CD14-positive monocyte (primary cell): Measurements from ENCODE around the gene PREX1. TPM values are rescaled to one million over a fixed set of nuclear protein-coding genes. Genes with fewer than 3 reads are reported as not detected.
A peak's percentile ranks its signal among the peaks of the same experiment; 100 is the strongest.

Source experiments
- DNase-seq, 3 donors: peaks; one replicate each; pipeline ENCODE4 v3.0.0-alpha.2; 2011 to 2022
- H2AFZ ChIP-seq: 2 replicates; pipeline ENCODE4 v1.6.0; 2012; ENCODE audit warnings: mild to moderate bottlenecking, low read depth, low read length, inconsistent platforms; ENCODE audit not compliant: insufficient read depth, poor library complexity, severe bottlenecking
- H3K27ac ChIP-seq, 2 donors: 1 replicate in 1 of 2; 2 replicates in 1 of 2; pipeline ENCODE4 v1.5.1; 2012 to 2013; ENCODE audit warnings: low read length in 2 of 2, control low read depth in 1 of 2, inconsistent platforms in 1 of 2, low read depth in 1 of 2, mild to moderate bottlenecking in 1 of 2
- H3K27me3 ChIP-seq, 2 donors: one replicate each; pipeline versions ENCODE4 v1.6.0 to v1.6.1; 2011 to 2013; ENCODE audit warnings: low read length in 2 of 2; ENCODE audit not compliant: control insufficient read depth in 2 of 2, insufficient read depth in 2 of 2
- H3K36me3 ChIP-seq, 2 donors: replicated peaks in 1 of 2; 1 replicate in 1 of 2; 2 replicates in 1 of 2; pipeline versions ENCODE4 v1.5.1 to v1.6.1; 2012 to 2013; ENCODE audit warnings: low read length in 2 of 2, control low read depth in 1 of 2, inconsistent platforms in 1 of 2, mild to moderate bottlenecking in 1 of 2; ENCODE audit not compliant: insufficient read depth in 2 of 2, control insufficient read depth in 1 of 2
- H3K4me1 ChIP-seq, 2 donors: 1 replicate in 1 of 2; 2 replicates in 1 of 2; pipeline versions ENCODE4 v1.5.1 to v1.6.1; 2012 to 2013; ENCODE audit warnings: low read length in 2 of 2, control low read depth in 1 of 2, inconsistent platforms in 1 of 2, mild to moderate bottlenecking in 1 of 2, moderate library complexity in 1 of 2; ENCODE audit not compliant: insufficient read depth in 2 of 2, control insufficient read depth in 1 of 2
- H3K4me2 ChIP-seq: replicated peaks from 2 replicates; pipeline ENCODE3; 2012; ENCODE audit warnings: low read length, moderate library complexity, mild to moderate bottlenecking; ENCODE audit not compliant: poor library complexity, severe bottlenecking; ENCODE audit errors: extremely low read depth
- H3K4me3 ChIP-seq, 3 experiments: fragments of 200-600 bp in 1 of 3; sonication (generic) in 1 of 3; replicated peaks in 1 of 3; 1 replicate in 2 of 3; 2 replicates in 1 of 3; pipeline ENCODE4 v1.5.1; 2011 to 2013; ENCODE audit warnings: low read length in 3 of 3, mild to moderate bottlenecking in 3 of 3, control low read depth in 2 of 3, low read depth in 2 of 3, inconsistent platforms in 1 of 3, moderate library complexity in 1 of 3
- H3K79me2 ChIP-seq: 2 replicates; pipeline ENCODE4 v1.6.0; 2012; ENCODE audit warnings: mild to moderate bottlenecking, control low read depth, inconsistent platforms, low read length, moderate library complexity; ENCODE audit not compliant: insufficient read depth
- H3K9ac ChIP-seq: 2 replicates; pipeline ENCODE4 v1.6.0; 2017; ENCODE audit warnings: low read length, mild to moderate bottlenecking; ENCODE audit not compliant: insufficient read depth, poor library complexity, severe bottlenecking
- H3K9me3 ChIP-seq, 2 donors: replicated peaks in 1 of 2; 1 replicate in 1 of 2; 2 replicates in 1 of 2; pipeline versions ENCODE4 v1.5.1 to v1.6.1; 2012 to 2013; ENCODE audit warnings: low read length in 2 of 2, control low read depth in 1 of 2; ENCODE audit not compliant: control insufficient read depth in 1 of 2, insufficient read depth in 1 of 2
- H4K20me1 ChIP-seq: 2 replicates; pipeline ENCODE4 v1.6.0; 2012; ENCODE audit warnings: mild to moderate bottlenecking, low read length, control low read depth, moderate library complexity; ENCODE audit not compliant: insufficient read depth
- H3K27ac Mint-ChIP-seq, 7 donors: one replicate each; pipeline ENCODE4 v1.8.0; 2020; ENCODE audit warnings: mild to moderate bottlenecking in 7 of 7, mixed read lengths in 7 of 7, moderate library complexity in 6 of 7, inconsistent platforms in 2 of 7
- H3K27me3 Mint-ChIP-seq, 3 donors: one replicate each; pipeline ENCODE4 v1.8.0; 2021 to 2022; ENCODE audit warnings: low read depth in 3 of 3, mild to moderate bottlenecking in 3 of 3, mixed read lengths in 3 of 3, moderate library complexity in 3 of 3, inconsistent platforms in 1 of 3
- H3K36me3 Mint-ChIP-seq, 2 donors: one replicate each; pipeline ENCODE4 v1.8.0; 2020; ENCODE audit warnings: mixed read lengths in 2 of 2, inconsistent platforms in 1 of 2, mild to moderate bottlenecking in 1 of 2
- H3K4me1 Mint-ChIP-seq: one replicate; pipeline ENCODE4 v1.8.0; 2020; ENCODE audit warnings: mild to moderate bottlenecking, mixed read lengths
- H3K4me3 Mint-ChIP-seq, 2 donors: one replicate each; pipeline ENCODE4 v1.8.0; 2020; ENCODE audit warnings: mild to moderate bottlenecking in 2 of 2, mixed read lengths in 2 of 2, moderate library complexity in 1 of 2
- H3K9me3 Mint-ChIP-seq, 7 donors: one replicate each; pipeline ENCODE4 v1.8.0; 2020 to 2022; ENCODE audit warnings: mixed read lengths in 7 of 7, mild to moderate bottlenecking in 6 of 7, moderate library complexity in 6 of 7, inconsistent platforms in 2 of 7
- CTCF ChIP-seq: fragments of 200-600 bp; IDR thresholded peaks from one replicate; pipeline ENCODE4 v1.8.0; 2022; ENCODE audit warnings: antibody characterized with exemption, mild to moderate bottlenecking
- WGBS: methylation state at CpG from one replicate; pipeline ENCODE4 v1.1.5; 2013; ENCODE audit warnings: missing lambda C conversion rate; ENCODE audit not compliant: insufficient coverage; 5-methylcytosine and 5-hydroxymethylcytosine counted together
- intact Hi-C, 2 donors: fragments of 100-400 bp; cut with micrococcal nuclease; formaldehyde crosslinking; loops; one replicate each; pipeline versions ENCODE4 v1.15.0 to v1.15.1; 2023
- polyA plus RNA-seq, 3 donors: library from polyadenylated mRNA; depleted of rRNA in 1 of 3; unstranded in 2 of 3; stranded (reverse) in 1 of 3; fragments of 300-500 nt in 2 of 3; fragments of >200 nt in 1 of 3; fragmentation: Illumina TruSeq in 2 of 3; gene quantifications; 1 replicate in 2 of 3; 2 replicates in 1 of 3; pipeline ENCODE4 v1.2.3, GENCODE V29; 2012 to 2021

PREX1 gene
- polyA plus RNA-seq, 3 donors, result 24.3 to 114 (median 27.5) TPM

GRCh38 chr20:48625136-48625900 is 202.5 kb downstream of the PREX1 start:
- no peak overlapping the region for H3K4me3 Mint-ChIP-seq
- peaks cover 63 to 79% of the 10 kb centered on the region in 2 donors for H3K36me3 Mint-ChIP-seq
- H3K4me1 ChIP-seq, result peaks cover 21 to 32% of the 10 kb centered on the region in 2 donors
- DNase-seq, result no peak
- peaks cover 99% of the 10 kb centered on the region for H4K20me1 ChIP-seq
- peak overlapping the region in 6 of 7 donors; percentile 37 to 81 (median 64) for H3K27ac Mint-ChIP-seq
- intact Hi-C loops, result loop anchor here in 1 of 2 donors (10.0 kb wide), 1 partner anchor 841 kb away; the partner anchor contains the start of gene SULF2
- 99% methylated on average over 28 of the region's 29 CpGs for WGBS
- peaks cover 0 to 5% (median 0%) of the 10 kb centered on the region in 7 donors for H3K9me3 Mint-ChIP-seq
- H3K27me3 ChIP-seq, result no peaks in the 10 kb centered on the region
- H2AFZ ChIP-seq, result no peak overlapping the region
- H3K4me3 ChIP-seq, result no peak overlapping the region
- H3K9ac ChIP-seq, result no peak overlapping the region
- peaks cover 2 to 11% (median 2%) of the 10 kb centered on the region in 3 donors for H3K27me3 Mint-ChIP-seq
- peaks cover 66 to 79% of the 10 kb centered on the region in 2 donors for H3K36me3 ChIP-seq
- TF ChIP-seq CTCF, result no peak
- no peaks in the 10 kb centered on the region for H3K79me2 ChIP-seq
- no peak overlapping the region for H3K4me2 ChIP-seq
- H3K4me1 Mint-ChIP-seq, result peaks cover 43% of the 10 kb centered on the region
- H3K27ac ChIP-seq, result no peak overlapping the region
- peaks cover 0 to 2% of the 10 kb centered on the region in 2 donors for H3K9me3 ChIP-seq

GRCh38 chr20:48624315-48625020 is 203.3 kb downstream of the PREX1 start:
- no peak for TF ChIP-seq CTCF
- no peak for DNase-seq
- Histone ChIP-seq H3K36me3 (peaks cover 58 to 71% of the 10 kb centered on the region in 2 donors), H3K27me3 (no peaks in the 10 kb centered on the region), H3K4me1 (peaks cover 21 to 32% of the 10 kb centered on the region in 2 donors), H3K79me2 (no peaks in the 10 kb centered on the region), H3K4me2 (no peak overlapping the region), H4K20me1 (peaks cover 99% of the 10 kb centered on the region), H3K9me3 (peaks cover 0 to 3% of the 10 kb centered on the region in 2 donors), H3K27ac (no peak overlapping the region), H2AFZ (no peak overlapping the region), H3K4me3 (no peak overlapping the region), H3K9ac (no peak overlapping the region)
- intact Hi-C loops, result loop anchor here in 1 of 2 donors (5.0 to 10.0 kb wide), 2 partner anchors 840 to 962 kb away; partner anchors contain the start of gene SULF2
- 59% methylated on average over 9 of the region's 23 CpGs for WGBS
- Mint-ChIP-seq H3K27me3 (peaks cover 5 to 11% (median 6%) of the 10 kb centered on the region in 3 donors), H3K9me3 (peaks cover 0 to 5% (median 3%) of the 10 kb centered on the region in 7 donors), H3K4me1 (peaks cover 43% of the 10 kb centered on the region), H3K27ac (peak overlapping the region in 2 of 7 donors; percentile 32 to 36), H3K4me3 (no peak overlapping the region), H3K36me3 (peaks cover 54 to 71% of the 10 kb centered on the region in 2 donors)
